Stimulated activated naive CD4-positive, alpha-beta T cell (primary cell): ENCODE results near the gene BCR.
A peak's percentile ranks its signal among the peaks of the same experiment; 100 is the strongest.

Source experiments
- DNase-seq, 6 experiments: peaks; one replicate each; lab custom pipeline; 2025; lab: John Stamatoyannopoulos, UW

Gene BCR

GRCh38 chr22:23276656-23277582, 96.6 kb downstream of the BCR start:
- DNase-seq: no peak

- no peak for DNase-seq
These were observed 97.4 kb downstream of the BCR start for GRCh38 chr22:23277583-23278295.

- no peak for DNase-seq
These were observed 98.8 kb downstream of the BCR start for GRCh38 chr22:23278883-23279675.

- no peak for DNase-seq
These were observed 99.5 kb downstream of the BCR start for GRCh38 chr22:23279781-23280180.

GRCh38 chr22:23280356-23281052, 100.2 kb downstream of the BCR start:
- DNase-seq: no peak

GRCh38 chr22:23281053-23281405, 100.7 kb downstream of the BCR start:
- no peak for DNase-seq

GRCh38 chr22:23281406-23282088, 101.2 kb downstream of the BCR start:
- peak; percentile 27 to 77 (median 71) for DNase-seq

- no peak for DNase-seq
These were observed 101.8 kb downstream of the BCR start for GRCh38 chr22:23282089-23282501.

GRCh38 chr22:23282516-23282915, 102.2 kb downstream of the BCR start:
- no peak for DNase-seq

- no peak for DNase-seq
These were observed 102.7 kb downstream of the BCR start for GRCh38 chr22:23282986-23283385.

- DNase-seq: no peak
These were observed 103.5 kb downstream of the BCR start for GRCh38 chr22:23283591-23284503.

GRCh38 chr22:23284504-23285033, 104.3 kb downstream of the BCR start:
- DNase-seq: no peak

- no peak for DNase-seq
These were observed 104.9 kb downstream of the BCR start for GRCh38 chr22:23285236-23285635.

GRCh38 chr22:23285734-23286133, 105.4 kb downstream of the BCR start:
- no peak for DNase-seq

GRCh38 chr22:23286296-23286695, 106.0 kb downstream of the BCR start:
- DNase-seq: no peak

- no peak for DNase-seq
These were observed 107.1 kb downstream of the BCR start for GRCh38 chr22:23287136-23288095.

- no peak for DNase-seq
These were observed 108.2 kb downstream of the BCR start for GRCh38 chr22:23288301-23289129.

- no peak for DNase-seq
These were observed 108.8 kb downstream of the BCR start for GRCh38 chr22:23289130-23289503.
